ENCODE measurements around the gene UGT1A5. TPM values are rescaled to one million over a fixed set of nuclear protein-coding genes. Genes with fewer than 3 reads are reported as not detected.
A peak's percentile ranks its signal among the peaks of the same experiment; 100 is the strongest.

The UGT1A5 gene
- total and polyA plus RNA-seq, 5 donors from 2014 or later = not detected

- no peaks in the 10 kb centered on the region for H3K4me1 Mint-ChIP-seq
- H3K27me3 Mint-ChIP-seq = peaks cover 35% of the 10 kb centered on the region
- H3K27ac Mint-ChIP-seq = no peak overlapping the region
- no peaks in the 10 kb centered on the region for H3K9me3 Mint-ChIP-seq
- no peak for ATAC-seq (ENCODE audit: low read depth in 2 of 2)
- no peak overlapping the region for H3K4me3 ChIP-seq (ENCODE audit: low read depth, low read length)
- H3K27ac ChIP-seq (ENCODE audit: insufficient read depth, low read length, poor library complexity, severe bottlenecking) = no peak overlapping the region
- H3K4me3 Mint-ChIP-seq = no peak overlapping the region
- no peak for DNase-seq
- H3K4me1 ChIP-seq (ENCODE audit: control insufficient read depth, insufficient read depth, low read length, poor library complexity, severe bottlenecking) = no peaks in the 10 kb centered on the region
- H3K9me3 ChIP-seq (ENCODE audit: control insufficient read depth in 2 of 2, low read length in 2 of 2) = no peaks in the 10 kb centered on the region
- no peaks in the 10 kb centered on the region for H3K36me3 Mint-ChIP-seq
- H3K36me3 ChIP-seq (ENCODE audit: control insufficient read depth, insufficient read depth, low read length) = no peaks in the 10 kb centered on the region
- H3K27me3 ChIP-seq (ENCODE audit: control insufficient read depth, insufficient read depth, low read length) = no peaks in the 10 kb centered on the region
Measured at GRCh38 chr2:233810385-233810784, 97.7 kb downstream of the UGT1A5 start.

DNA sequence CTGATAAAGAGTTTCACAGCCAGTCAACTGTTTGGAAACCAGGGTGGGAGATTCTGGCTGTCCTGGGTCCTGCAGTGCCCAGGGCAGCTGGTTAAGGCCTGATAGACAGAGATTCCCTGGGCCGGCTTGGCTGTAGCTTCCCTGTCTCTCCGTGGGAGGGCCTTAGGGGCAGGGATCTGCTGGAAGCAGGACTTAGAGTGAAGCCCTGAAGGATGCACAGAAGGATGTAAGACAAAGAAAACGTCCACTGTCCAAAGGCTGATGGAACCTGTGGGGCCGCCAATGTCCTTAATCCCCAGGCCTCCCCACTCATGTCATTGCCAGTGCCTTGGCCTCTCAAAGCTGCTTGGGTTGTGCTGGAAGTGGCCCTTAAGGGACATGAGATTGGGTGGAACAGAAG, 98.4 kb downstream of the UGT1A5 start:
- no peak overlapping the region for H3K4me3 ChIP-seq (ENCODE audit: low read depth, low read length)
- Mint-ChIP-seq H3K4me1 (no peaks in the 10 kb centered on the region), H3K27me3 (peaks cover 32% of the 10 kb centered on the region), H3K27ac (no peak overlapping the region), H3K9me3 (no peaks in the 10 kb centered on the region), H3K36me3 (no peaks in the 10 kb centered on the region), H3K4me3 (no peak overlapping the region)
- ATAC-seq (ENCODE audit: low read depth in 2 of 2) (no peak), DNase-seq (no peak)
- no peaks in the 10 kb centered on the region for H3K9me3 ChIP-seq (ENCODE audit: control insufficient read depth in 2 of 2, low read length in 2 of 2)
- no peaks in the 10 kb centered on the region for H3K36me3 ChIP-seq (ENCODE audit: control insufficient read depth, insufficient read depth, low read length)
- H3K27ac ChIP-seq (ENCODE audit: insufficient read depth, low read length, poor library complexity, severe bottlenecking) = no peak overlapping the region
- H3K4me1 ChIP-seq (ENCODE audit: control insufficient read depth, insufficient read depth, low read length, poor library complexity, severe bottlenecking) = no peaks in the 10 kb centered on the region
- H3K27me3 ChIP-seq (ENCODE audit: control insufficient read depth, insufficient read depth, low read length) = no peaks in the 10 kb centered on the region

DNA sequence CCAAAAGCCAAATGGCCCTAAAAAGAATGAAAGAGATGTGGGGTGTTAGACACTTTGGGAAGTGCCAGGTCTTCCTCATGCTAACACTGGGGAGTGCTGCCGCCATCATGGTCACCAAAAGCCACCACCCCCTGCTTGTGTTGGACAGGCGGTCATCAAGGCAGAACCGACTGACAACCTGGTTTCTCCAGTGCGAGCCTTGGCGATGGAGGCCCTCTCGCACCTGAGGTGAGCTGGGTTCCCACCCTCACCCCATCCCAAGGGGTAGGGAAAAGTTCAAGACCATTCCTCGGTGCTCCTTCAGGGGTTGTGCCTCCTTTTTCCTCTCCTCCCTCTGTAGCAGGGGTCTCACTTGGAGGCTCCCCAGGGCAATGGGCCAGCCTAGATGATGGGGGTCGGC, 99.0 kb downstream of the UGT1A5 start:
- Histone ChIP-seq H3K36me3 (ENCODE audit: control insufficient read depth, insufficient read depth, low read length) (no peaks in the 10 kb centered on the region), H3K27ac (ENCODE audit: insufficient read depth, low read length, poor library complexity, severe bottlenecking) (no peak overlapping the region), H3K9me3 (ENCODE audit: control insufficient read depth in 2 of 2, low read length in 2 of 2) (no peaks in the 10 kb centered on the region), H3K4me3 (ENCODE audit: low read depth, low read length) (no peak overlapping the region), H3K27me3 (ENCODE audit: control insufficient read depth, insufficient read depth, low read length) (no peaks in the 10 kb centered on the region), H3K4me1 (ENCODE audit: control insufficient read depth, insufficient read depth, low read length, poor library complexity, severe bottlenecking) (no peaks in the 10 kb centered on the region)
- ATAC-seq (ENCODE audit: low read depth in 2 of 2) (no peak), DNase-seq (no peak)
- H3K27ac Mint-ChIP-seq = no peak overlapping the region
- no peaks in the 10 kb centered on the region for H3K36me3 Mint-ChIP-seq
- H3K4me1 Mint-ChIP-seq = no peaks in the 10 kb centered on the region
- H3K4me3 Mint-ChIP-seq = no peak overlapping the region
- no peaks in the 10 kb centered on the region for H3K9me3 Mint-ChIP-seq
- peaks cover 28% of the 10 kb centered on the region for H3K27me3 Mint-ChIP-seq

GRCh38 chr2:233813236-233814055, 100.7 kb downstream of the UGT1A5 start:
- ATAC-seq (ENCODE audit: low read depth in 2 of 2) (no peak), DNase-seq (no peak)
- H3K27me3 ChIP-seq (ENCODE audit: control insufficient read depth, insufficient read depth, low read length) = no peaks in the 10 kb centered on the region
- H3K4me3 ChIP-seq (ENCODE audit: low read depth, low read length) = no peak overlapping the region
- peaks cover 0 to 1% (median 0%) of the 10 kb centered on the region in 7 donors for H3K9me3 Mint-ChIP-seq
- H3K4me1 Mint-ChIP-seq = no peaks in the 10 kb centered on the region
- no peak overlapping the region for H3K27ac ChIP-seq (ENCODE audit: insufficient read depth, low read length, poor library complexity, severe bottlenecking)
- H3K9me3 ChIP-seq (ENCODE audit: control insufficient read depth in 2 of 2, low read length in 2 of 2) = no peaks in the 10 kb centered on the region
- no peaks in the 10 kb centered on the region for H3K36me3 ChIP-seq (ENCODE audit: control insufficient read depth, insufficient read depth, low read length)
- H3K4me3 Mint-ChIP-seq = no peak overlapping the region
- H3K27me3 Mint-ChIP-seq = peaks cover 31% of the 10 kb centered on the region
- no peak overlapping the region for H3K27ac Mint-ChIP-seq
- H3K4me1 ChIP-seq (ENCODE audit: control insufficient read depth, insufficient read depth, low read length, poor library complexity, severe bottlenecking) = no peaks in the 10 kb centered on the region
- no peaks in the 10 kb centered on the region for H3K36me3 Mint-ChIP-seq

GRCh38 chr2:233814056-233814835, 101.5 kb downstream of the UGT1A5 start:
- H3K4me1 ChIP-seq (ENCODE audit: control insufficient read depth, insufficient read depth, low read length, poor library complexity, severe bottlenecking) = no peaks in the 10 kb centered on the region
- no peaks in the 10 kb centered on the region for H3K9me3 ChIP-seq (ENCODE audit: control insufficient read depth in 2 of 2, low read length in 2 of 2)
- DNase-seq = peak in 1 of 3 donors; percentile 24
- H3K27ac ChIP-seq (ENCODE audit: insufficient read depth, low read length, poor library complexity, severe bottlenecking) = no peak overlapping the region
- Mint-ChIP-seq H3K27me3 (peaks cover 27% of the 10 kb centered on the region), H3K4me1 (no peaks in the 10 kb centered on the region), H3K27ac (no peak overlapping the region), H3K36me3 (no peaks in the 10 kb centered on the region), H3K9me3 (peaks cover 0 to 1% (median 0%) of the 10 kb centered on the region in 7 donors), H3K4me3 (no peak overlapping the region)
- H3K4me3 ChIP-seq (ENCODE audit: low read depth, low read length) = no peak overlapping the region
- no peaks in the 10 kb centered on the region for H3K27me3 ChIP-seq (ENCODE audit: control insufficient read depth, insufficient read depth, low read length)
- no peak for ATAC-seq (ENCODE audit: low read depth in 2 of 2)
- no peaks in the 10 kb centered on the region for H3K36me3 ChIP-seq (ENCODE audit: control insufficient read depth, insufficient read depth, low read length)

GRCh38 chr2:233815861-233816260, 103.2 kb downstream of the UGT1A5 start:
- no peaks in the 10 kb centered on the region for H3K9me3 ChIP-seq (ENCODE audit: control insufficient read depth in 2 of 2, low read length in 2 of 2)
- no peaks in the 10 kb centered on the region for H3K36me3 ChIP-seq (ENCODE audit: control insufficient read depth, insufficient read depth, low read length)
- Mint-ChIP-seq H3K4me1 (no peaks in the 10 kb centered on the region), H3K9me3 (peaks cover 0 to 1% (median 0%) of the 10 kb centered on the region in 7 donors), H3K27ac (no peak overlapping the region), H3K27me3 (peaks cover 33% of the 10 kb centered on the region), H3K4me3 (no peak overlapping the region), H3K36me3 (no peaks in the 10 kb centered on the region)
- DNase-seq (no peak), ATAC-seq (ENCODE audit: low read depth in 2 of 2) (no peak)
- no peaks in the 10 kb centered on the region for H3K27me3 ChIP-seq (ENCODE audit: control insufficient read depth, insufficient read depth, low read length)
- H3K4me1 ChIP-seq (ENCODE audit: control insufficient read depth, insufficient read depth, low read length, poor library complexity, severe bottlenecking) = no peaks in the 10 kb centered on the region
- no peak overlapping the region for H3K4me3 ChIP-seq (ENCODE audit: low read depth, low read length)
- no peak overlapping the region for H3K27ac ChIP-seq (ENCODE audit: insufficient read depth, low read length, poor library complexity, severe bottlenecking)

GRCh38 chr2:233816334-233816733, 103.6 kb downstream of the UGT1A5 start:
- Mint-ChIP-seq H3K9me3 (peaks cover 0 to 1% (median 0%) of the 10 kb centered on the region in 7 donors), H3K4me1 (no peaks in the 10 kb centered on the region), H3K27me3 (peaks cover 34% of the 10 kb centered on the region), H3K36me3 (no peaks in the 10 kb centered on the region), H3K4me3 (no peak overlapping the region), H3K27ac (no peak overlapping the region)
- Histone ChIP-seq H3K36me3 (ENCODE audit: control insufficient read depth, insufficient read depth, low read length) (no peaks in the 10 kb centered on the region), H3K9me3 (ENCODE audit: control insufficient read depth in 2 of 2, low read length in 2 of 2) (no peaks in the 10 kb centered on the region), H3K4me1 (ENCODE audit: control insufficient read depth, insufficient read depth, low read length, poor library complexity, severe bottlenecking) (no peaks in the 10 kb centered on the region), H3K4me3 (ENCODE audit: low read depth, low read length) (no peak overlapping the region), H3K27me3 (ENCODE audit: control insufficient read depth, insufficient read depth, low read length) (no peaks in the 10 kb centered on the region), H3K27ac (ENCODE audit: insufficient read depth, low read length, poor library complexity, severe bottlenecking) (no peak overlapping the region)
- ATAC-seq (ENCODE audit: low read depth in 2 of 2) = no peak
- no peak for DNase-seq

Data from CD4-positive, CD25-positive, alpha-beta regulatory T cell (primary cell).